Central memory CD4-positive, alpha-beta T cell (primary cell): ENCODE data around the gene RIC1.
"Not testable (repeated sequence)": the region's sequence is repeated elsewhere in the genome, so short reads cannot be mapped to it uniquely, and the experiment has no call there.

ENCODE experiments used
- DNase-seq: peaks from one replicate; pipeline ENCODE4 v3.0.0; 2022
- total RNA-seq, 3 experiments: gene quantifications; one replicate each; lab custom pipeline; 2026; lab: John Stamatoyannopoulos, UW

The RIC1 gene
- 49.0 to 84.9 (median 80.1) reads per million in 3 experiments for total RNA-seq

- DNase-seq: peak; percentile 89
These were observed at the start of gene RIC1 for GRCh38 chr9:5628530-5629311. Gene RIC1 (plus strand): TSS chr9:5629107. CDS start chr9:5629310, 203 bp downstream.

- DNase-seq: no peak
These were observed 49.0 kb upstream of the RIC1 start for GRCh38 chr9:5579881-5580280.

GRCh38 chr9:5580650-5581049 lies 48.3 kb upstream of the RIC1 start:
- DNase-seq: no peak

- DNase-seq: not testable (repeated sequence)
These were observed 47.2 kb upstream of the RIC1 start for GRCh38 chr9:5581706-5582105.

- peak; percentile 36 for DNase-seq
These were observed 46.1 kb upstream of the RIC1 start for GRCh38 chr9:5582835-5583195.

GRCh38 chr9:5586391-5586802 lies 42.5 kb upstream of the RIC1 start:
- DNase-seq: peak; percentile 34

GRCh38 chr9:5587024-5587423 lies 41.9 kb upstream of the RIC1 start:
- DNase-seq: no peak

GRCh38 chr9:5592231-5592630 lies 36.7 kb upstream of the RIC1 start:
- DNase-seq: no peak

GRCh38 chr9:5592904-5593303 lies 36.0 kb upstream of the RIC1 start:
- DNase-seq: no peak

GRCh38 chr9:5593904-5594303 lies 35.0 kb upstream of the RIC1 start:
- DNase-seq: no peak

GRCh38 chr9:5596173-5596572 lies 32.7 kb upstream of the RIC1 start:
- no peak for DNase-seq

- no peak for DNase-seq
These were observed 20.3 kb upstream of the RIC1 start for GRCh38 chr9:5608298-5609225.

- DNase-seq: no peak
These were observed 19.7 kb upstream of the RIC1 start for GRCh38 chr9:5609226-5609596.

- DNase-seq: no peak
These were observed 18.4 kb upstream of the RIC1 start for GRCh38 chr9:5610491-5610890.

- DNase-seq: no peak
These were observed 17.4 kb upstream of the RIC1 start for GRCh38 chr9:5611321-5612184.

GRCh38 chr9:5612185-5612530 lies 16.7 kb upstream of the RIC1 start:
- no peak for DNase-seq

- no peak for DNase-seq
These were observed 14.7 kb upstream of the RIC1 start for GRCh38 chr9:5614192-5614591.

- DNase-seq: no peak
These were observed 13.9 kb upstream of the RIC1 start for GRCh38 chr9:5614985-5615384.

- DNase-seq: no peak
These were observed 11.2 kb upstream of the RIC1 start for GRCh38 chr9:5617749-5618148.

GRCh38 chr9:5620494-5620893 lies 8.4 kb upstream of the RIC1 start:
- no peak for DNase-seq

- no peak for DNase-seq
These were observed 7.6 kb upstream of the RIC1 start for GRCh38 chr9:5621327-5621726.

GRCh38 chr9:5622016-5622415 lies 6.9 kb upstream of the RIC1 start:
- no peak for DNase-seq

- DNase-seq: no peak
These were observed 4.3 kb upstream of the RIC1 start for GRCh38 chr9:5624655-5625054.
